ENCODE measurements around the gene GDF11.

The GDF11 gene

DNA sequence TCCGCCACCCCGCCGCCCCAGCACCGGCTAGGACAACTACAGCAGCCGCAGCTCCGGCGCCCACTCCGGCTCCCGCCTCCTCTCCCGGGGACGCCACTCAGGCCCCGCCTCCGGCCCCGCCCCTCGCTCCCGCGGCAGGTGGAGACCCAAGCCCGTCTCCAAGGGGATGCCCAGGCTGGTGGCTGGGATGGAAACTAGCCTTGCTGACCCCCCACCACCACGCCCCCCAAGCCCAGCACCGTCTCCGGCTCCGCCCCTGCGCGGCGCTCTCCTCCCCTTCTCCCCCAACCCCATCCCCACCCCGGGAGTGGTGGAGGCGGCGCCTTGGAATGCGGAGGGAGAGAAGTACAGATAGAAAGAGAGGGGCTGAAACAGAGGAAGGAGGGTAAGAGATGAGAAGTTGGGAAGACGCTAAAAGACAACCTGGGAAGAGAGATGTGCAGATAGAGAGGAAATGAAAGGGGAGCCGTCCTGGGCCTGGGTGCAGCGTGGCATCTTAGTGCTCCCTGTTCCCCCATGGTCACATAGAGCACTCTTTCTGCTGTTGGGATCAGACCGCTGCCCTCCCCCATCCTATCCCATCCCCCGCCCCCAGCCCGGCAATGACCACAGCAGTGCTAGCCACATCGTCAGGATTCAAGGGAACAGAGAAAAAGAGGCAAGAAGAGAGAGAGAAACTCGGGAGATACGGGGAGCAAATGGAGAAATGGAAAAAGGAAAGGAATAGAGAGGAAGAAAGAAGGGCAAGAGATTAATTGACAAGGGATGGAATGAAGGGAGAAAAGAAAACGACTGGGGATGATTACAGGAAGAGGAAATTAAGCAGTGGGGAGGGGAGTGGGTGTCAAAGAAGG is 34.9 kb upstream of the GDF11 start, which contains the start of gene ITGA7:
TSS of gene ITGA7 (minus strand) at position 64 of the 854 bp plus-strand sequence. CDS start 222 bp downstream, outside the sequence.
- DNase-seq, result no peak

- DNase-seq, result peak; percentile 27
Measured at GRCh38 chr12:55708695-55709233, 34.2 kb upstream of the GDF11 start.

DNA sequence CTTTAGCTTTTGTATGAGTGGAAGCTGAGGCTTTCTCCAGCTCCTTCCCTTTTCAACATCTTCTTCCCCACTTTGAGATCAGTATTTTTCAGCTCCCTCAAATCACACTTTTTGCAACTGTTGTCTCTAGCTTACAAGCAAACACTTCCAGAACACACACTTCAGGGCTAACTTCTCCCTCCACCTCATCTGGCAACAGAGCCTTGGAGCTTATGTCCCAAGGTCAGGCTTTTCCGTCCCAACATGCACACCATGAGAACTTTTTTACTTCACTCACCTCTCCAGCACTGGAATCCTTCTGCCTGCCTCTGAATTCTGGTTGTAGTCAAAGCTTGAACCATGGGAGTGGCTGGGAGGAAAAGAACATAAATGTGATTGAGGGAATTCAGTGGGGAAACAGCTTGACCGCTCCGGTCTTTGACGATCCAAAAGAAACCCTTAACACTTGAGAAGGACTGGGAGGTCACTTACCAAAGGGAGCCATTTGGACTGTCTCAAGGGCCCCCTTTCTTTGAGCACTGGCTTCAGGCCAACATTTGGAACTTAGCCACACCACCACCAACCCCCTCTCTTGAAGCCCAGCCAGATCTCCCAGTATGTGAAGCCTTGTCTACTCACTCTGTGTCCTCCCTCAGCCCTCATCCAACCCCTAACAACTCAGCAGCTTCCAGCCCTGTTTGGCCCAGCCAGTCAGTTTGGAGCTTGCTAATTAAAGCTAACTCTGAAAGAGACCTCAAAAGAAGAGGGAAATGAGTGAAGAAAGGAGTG is 31.0 kb upstream of the GDF11 start:
- DNase-seq, result no peak

DNA sequence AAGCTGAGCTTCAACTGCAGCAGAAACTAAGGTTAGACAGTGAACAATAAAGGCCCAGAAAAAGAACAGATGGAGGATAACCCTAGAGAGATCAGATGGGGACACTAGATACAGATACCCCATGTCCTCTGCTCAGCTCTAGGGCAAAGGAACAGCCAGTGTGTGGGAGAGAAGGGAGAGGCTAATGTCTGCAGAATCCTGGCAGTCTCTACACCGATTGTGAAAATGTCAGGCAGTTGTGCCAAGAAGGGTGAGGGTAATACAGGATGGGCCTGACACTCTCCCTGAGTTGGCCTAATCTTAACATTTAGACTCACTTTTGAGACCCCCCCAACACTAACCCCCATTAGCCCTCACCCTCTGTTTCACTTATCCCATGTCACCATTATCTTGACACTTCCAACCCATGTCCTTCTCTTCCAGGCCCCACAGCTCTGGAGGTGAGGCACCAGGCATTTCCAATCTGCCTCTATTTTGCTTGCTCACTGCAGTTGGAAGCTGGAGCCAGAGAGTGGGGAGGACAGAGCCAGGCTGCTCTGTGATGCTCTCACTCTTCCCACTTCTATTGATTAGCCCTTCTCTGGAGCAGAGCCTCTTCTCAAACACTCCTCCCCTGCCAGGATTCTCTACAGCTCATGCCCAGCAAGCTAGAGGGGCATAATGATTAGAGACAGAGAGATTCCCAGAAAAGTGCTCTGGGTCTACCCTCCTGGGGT is 30.1 kb upstream of the GDF11 start:
- no peak for DNase-seq

GRCh38 chr12:55713721-55714120 is 29.2 kb upstream of the GDF11 start:
- DNase-seq, result no peak

GRCh38 chr12:55715169-55715764 is 27.7 kb upstream of the GDF11 start:
- DNase-seq, result no peak

- peak; percentile 81 for DNase-seq
Measured at GRCh38 chr12:55715833-55716581, 26.9 kb upstream of the GDF11 start, which contains the start of gene BLOC1S1. BLOC1S1 (plus strand) TSS chr12:55716046; CDS start chr12:55716052, 6 bp downstream.

DNA sequence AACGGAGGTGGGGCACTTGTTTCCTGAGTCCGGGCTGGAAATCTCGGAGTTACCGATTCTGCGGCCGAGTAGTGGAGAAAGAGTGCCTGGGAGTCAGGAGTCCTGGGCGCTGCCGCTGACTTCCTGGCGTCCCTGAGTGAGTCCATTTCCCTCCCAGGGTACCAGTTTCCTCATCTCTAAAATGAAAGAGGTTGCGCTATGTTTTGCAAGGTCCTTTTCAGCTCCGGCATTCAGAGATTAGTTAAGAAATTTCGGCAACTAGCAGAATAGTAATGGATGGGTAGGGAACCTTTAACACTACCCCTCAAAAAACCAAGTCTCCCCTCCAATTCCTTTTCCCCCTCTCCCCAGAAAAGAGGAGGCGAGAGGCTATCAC is 26.4 kb upstream of the GDF11 start:
- peak; percentile 68 for DNase-seq

- DNase-seq, result peak; percentile 30
Measured at GRCh38 chr12:55717011-55718007, 25.6 kb upstream of the GDF11 start.

DNA sequence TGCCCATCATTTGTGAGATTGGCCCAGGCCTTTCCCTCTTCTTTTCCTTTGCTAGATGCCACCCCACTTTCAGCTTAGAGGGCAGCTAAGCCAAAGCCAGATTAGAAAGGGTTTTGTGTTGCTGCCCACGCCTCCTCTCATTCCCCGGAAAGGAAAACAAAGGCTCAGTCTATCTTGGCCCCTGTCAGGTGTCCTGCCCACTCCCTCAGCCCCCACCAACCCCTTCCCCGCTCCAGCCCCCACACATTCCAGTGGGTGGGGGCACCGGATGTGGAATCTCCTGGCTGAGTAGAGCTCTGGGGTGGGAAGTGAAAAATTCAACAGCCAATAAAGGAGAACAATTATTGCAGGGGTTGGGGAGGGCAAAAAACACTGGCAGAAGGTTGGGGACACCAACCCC is 24.9 kb upstream of the GDF11 start:
- no peak for DNase-seq

DNA sequence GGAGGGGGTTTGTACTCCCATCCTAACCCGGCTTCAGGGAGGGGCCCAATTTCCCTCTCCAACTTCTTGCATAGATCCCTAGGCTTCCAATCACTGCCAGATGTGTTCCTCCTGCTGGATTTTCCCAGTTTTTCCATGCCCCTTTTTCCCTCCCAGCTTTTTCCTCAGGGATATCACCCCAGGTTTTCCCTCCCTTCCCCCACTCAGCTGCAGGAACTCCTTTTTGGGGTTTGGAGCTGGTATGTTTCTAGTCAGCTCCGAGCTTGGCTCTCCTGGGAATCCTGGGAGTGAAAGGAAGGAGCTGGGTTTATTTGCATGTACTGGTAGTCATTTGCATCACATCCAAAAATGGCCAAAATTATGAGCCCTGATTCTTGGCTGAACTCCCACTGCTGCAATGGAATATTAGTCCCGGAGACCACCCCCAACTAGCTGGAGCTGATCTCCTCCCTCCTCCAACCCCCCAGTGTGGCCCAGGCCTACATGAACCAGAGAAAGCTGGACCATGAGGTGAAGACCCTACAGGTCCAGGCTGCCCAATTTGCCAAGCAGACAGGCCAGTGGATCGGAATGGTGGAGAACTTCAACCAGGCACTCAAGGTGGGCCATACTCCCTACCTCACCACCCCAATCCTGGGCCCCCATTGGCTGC is 24.2 kb upstream of the GDF11 start:
- DNase-seq, result no peak

DNA sequence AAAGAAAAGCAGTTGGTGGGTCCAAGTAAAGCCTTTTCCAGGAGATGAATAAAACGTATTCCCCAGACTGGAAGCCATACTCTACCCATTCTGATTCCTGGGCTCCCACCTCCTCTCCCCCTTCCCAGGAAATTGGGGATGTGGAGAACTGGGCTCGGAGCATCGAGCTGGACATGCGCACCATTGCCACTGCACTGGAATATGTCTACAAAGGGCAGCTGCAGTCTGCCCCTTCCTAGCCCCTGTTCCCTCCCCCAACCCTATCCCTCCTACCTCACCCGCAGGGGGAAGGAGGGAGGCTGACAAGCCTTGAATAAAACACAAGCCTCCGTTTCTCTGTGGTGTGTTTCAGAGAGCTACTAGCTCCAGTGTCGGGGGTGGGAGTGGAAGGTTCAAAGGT is 23.6 kb upstream of the GDF11 start:
- DNase-seq, result no peak

- DNase-seq, result no peak
Measured at GRCh38 chr12:55720071-55720564, 22.8 kb upstream of the GDF11 start, which contains the start of gene RDH5. RDH5 (plus strand) TSS chr12:55720393; CDS start chr12:55721185, 792 bp downstream.

DNA sequence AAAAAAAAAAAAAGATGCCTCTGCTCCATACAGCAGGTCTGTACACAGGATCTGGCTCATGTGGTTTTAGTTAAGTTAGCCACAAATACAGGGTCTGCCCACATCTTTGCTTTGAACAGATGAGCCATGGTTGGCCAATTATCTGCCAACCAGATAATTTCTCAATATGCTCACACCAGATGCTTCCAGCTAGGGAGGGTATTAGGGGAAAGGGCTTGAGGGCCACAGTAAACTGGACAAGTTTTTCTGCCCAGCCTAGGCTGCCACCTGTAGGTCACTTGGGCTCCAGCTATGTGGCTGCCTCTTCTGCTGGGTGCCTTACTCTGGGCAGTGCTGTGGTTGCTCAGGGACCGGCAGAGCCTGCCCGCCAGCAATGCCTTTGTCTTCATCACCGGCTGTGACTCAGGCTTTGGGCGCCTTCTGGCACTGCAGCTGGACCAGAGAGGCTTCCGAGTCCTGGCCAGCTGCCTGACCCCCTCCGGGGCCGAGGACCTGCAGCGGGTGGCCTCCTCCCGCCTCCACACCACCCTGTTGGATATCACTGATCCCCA is 22.0 kb upstream of the GDF11 start:
- DNase-seq, result peak; percentile 72

DNA sequence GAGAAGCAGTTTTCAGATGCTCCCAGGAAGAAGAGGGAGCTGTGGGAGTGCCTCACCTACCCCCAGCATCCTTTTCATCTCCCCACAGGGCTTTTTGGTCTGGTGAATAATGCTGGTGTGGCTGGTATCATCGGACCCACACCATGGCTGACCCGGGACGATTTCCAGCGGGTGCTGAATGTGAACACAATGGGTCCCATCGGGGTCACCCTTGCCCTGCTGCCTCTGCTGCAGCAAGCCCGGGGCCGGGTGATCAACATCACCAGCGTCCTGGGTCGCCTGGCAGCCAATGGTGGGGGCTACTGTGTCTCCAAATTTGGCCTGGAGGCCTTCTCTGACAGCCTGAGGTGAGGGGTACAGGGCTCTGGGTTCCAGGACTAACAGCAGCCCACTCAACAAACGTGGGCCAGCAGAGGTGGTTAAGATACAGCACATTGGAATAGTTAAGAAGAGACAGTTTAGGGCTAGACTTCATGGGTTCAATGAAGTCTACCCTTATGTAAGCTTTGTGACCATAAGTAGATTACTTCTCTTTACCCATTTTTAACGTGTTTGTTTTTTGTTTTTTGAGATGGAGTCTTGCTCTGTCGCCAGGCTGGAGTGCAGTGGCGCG is 21.2 kb upstream of the GDF11 start:
- no peak for DNase-seq

DNA sequence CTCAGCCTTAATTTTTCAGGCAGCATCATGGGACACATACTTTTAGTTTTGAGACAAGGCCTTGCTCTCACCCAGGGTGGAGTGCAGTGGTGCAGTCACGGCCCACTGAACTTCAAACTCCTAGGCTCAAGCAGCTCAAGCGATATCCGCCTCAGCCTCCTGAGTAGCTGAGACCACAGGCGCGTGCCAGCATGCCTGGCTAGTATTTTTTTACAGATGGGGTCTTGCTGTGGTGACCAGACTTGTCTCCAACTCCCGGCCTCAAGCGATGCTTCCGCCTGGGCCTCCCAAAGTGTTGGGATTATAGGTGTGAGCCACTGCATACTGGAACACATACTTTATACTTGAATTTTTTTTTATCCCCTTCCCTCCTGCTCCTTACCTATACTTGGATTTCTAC is 20.0 kb upstream of the GDF11 start:
- DNase-seq, result no peak

- DNase-seq, result no peak
Measured at GRCh38 chr12:55723516-55724225, 19.3 kb upstream of the GDF11 start.
